Dedifferentiated amniotic fluid mesenchymal stem cell (primary cell): Measurements from ENCODE around the gene TRAPPC3.
"Not testable (repeated sequence)": the region's sequence is repeated elsewhere in the genome, so short reads cannot be mapped to it uniquely, and the experiment has no call there.

ENCODE experiments used
- DNase-seq: peaks from one replicate; pipeline ENCODE4 v3.0.0-alpha.2; 2016; ENCODE audit errors: extremely low spot score

Gene TRAPPC3

GRCh38 chr1:36149237-36149972, at the start of gene TRAPPC3:
Gene TRAPPC3 (minus strand): TSS chr1:36149486. CDS start chr1:36149378, 108 bp downstream.
- peak; percentile 100 for DNase-seq

- DNase-seq, result no peak
These were observed 49.4 kb upstream of the TRAPPC3 start for GRCh38 chr1:36198641-36199040.

GRCh38 chr1:36196805-36197204, 47.5 kb upstream of the TRAPPC3 start:
- not testable (repeated sequence) for DNase-seq

GRCh38 chr1:36187800-36188593, 38.7 kb upstream of the TRAPPC3 start:
- DNase-seq, result peak; percentile 92

GRCh38 chr1:36183309-36183856, 34.1 kb upstream of the TRAPPC3 start:
- DNase-seq, result no peak

GRCh38 chr1:36182734-36183133, 33.4 kb upstream of the TRAPPC3 start:
- no peak for DNase-seq

GRCh38 chr1:36179220-36179600, 29.9 kb upstream of the TRAPPC3 start:
- DNase-seq, result no peak

- no peak for DNase-seq
These were observed 29.4 kb upstream of the TRAPPC3 start for GRCh38 chr1:36178471-36179219.

- DNase-seq, result no peak
These were observed 28.5 kb upstream of the TRAPPC3 start for GRCh38 chr1:36177589-36178431.

- DNase-seq, result no peak
These were observed 27.0 kb upstream of the TRAPPC3 start for GRCh38 chr1:36176106-36176949.

GRCh38 chr1:36175137-36176095, 26.1 kb upstream of the TRAPPC3 start:
- no peak for DNase-seq

- DNase-seq, result no peak
These were observed 25.4 kb upstream of the TRAPPC3 start for GRCh38 chr1:36174713-36175112.

- no peak for DNase-seq
These were observed 23.7 kb upstream of the TRAPPC3 start for GRCh38 chr1:36172983-36173382.

- DNase-seq, result no peak
These were observed 22.9 kb upstream of the TRAPPC3 start for GRCh38 chr1:36172017-36172747.

- DNase-seq, result no peak
These were observed 21.5 kb upstream of the TRAPPC3 start for GRCh38 chr1:36170643-36171412.

GRCh38 chr1:36168514-36168913, 19.2 kb upstream of the TRAPPC3 start:
- DNase-seq, result no peak
